NCI-H2227 (cell line): ENCODE measurements around the gene FRG2C.
"Not testable (repeated sequence)": the region's sequence is repeated elsewhere in the genome, so short reads cannot be mapped to it uniquely, and the experiment has no call there.

Experiments
- DNase-seq: peaks from one replicate; lab custom pipeline; 2025; ENCODE audit not compliant: unreplicated experiment; lab: John Stamatoyannopoulos, UW

Gene FRG2C

GRCh38 chr3:75669348-75670297 is 5.5 kb downstream of the FRG2C start:
- not testable (repeated sequence) for DNase-seq

- not testable (repeated sequence) for DNase-seq
Measured at GRCh38 chr3:75670298-75671286, 6.5 kb downstream of the FRG2C start.

GRCh38 chr3:75671287-75672139 is 7.4 kb downstream of the FRG2C start:
- not testable (repeated sequence) for DNase-seq

- DNase-seq, result not testable (repeated sequence)
Measured at GRCh38 chr3:75672140-75672775, 8.1 kb downstream of the FRG2C start.

- DNase-seq, result not testable (repeated sequence)
Measured at GRCh38 chr3:75683965-75684364, 19.8 kb downstream of the FRG2C start.

- no peak for DNase-seq
Measured at GRCh38 chr3:75687323-75687722, 23.2 kb downstream of the FRG2C start.

GRCh38 chr3:75692061-75692460 is 27.9 kb downstream of the FRG2C start:
- no peak for DNase-seq
